ENCODE data around the gene FANCM. TPM values are rescaled to one million over a fixed set of nuclear protein-coding genes. Genes with fewer than 3 reads are reported as not detected.

The FANCM gene
- total RNA-seq, 1 experiment from 2014 or later = 11.9 TPM

DNA sequence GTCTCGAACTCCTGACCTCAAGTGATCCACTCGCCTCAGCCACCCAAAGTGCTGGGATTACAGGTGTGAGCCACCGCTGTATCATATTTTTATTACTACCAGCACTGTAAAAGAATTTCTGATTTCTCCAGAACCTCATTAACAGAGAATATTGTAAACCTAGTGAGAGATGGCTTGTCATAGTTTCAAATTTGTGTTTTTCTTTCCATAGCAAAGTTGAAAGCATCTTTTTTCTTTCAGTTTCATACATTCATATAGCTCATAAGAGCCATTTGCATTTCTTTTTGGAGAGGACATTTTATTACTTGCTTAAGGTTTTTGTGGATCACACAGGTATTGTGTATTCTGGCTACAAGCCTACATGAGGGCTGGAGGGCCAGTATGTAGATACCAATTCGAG lies 59.2 kb downstream of the FANCM start:
- Histone ChIP-seq H3K27me3 (ENCODE audit: insufficient read depth, low read length) (no peaks in the 10 kb centered on the region), H3K9ac (ENCODE audit: extremely low read depth, insufficient read length, low read length) (no peak overlapping the region)

More for the DNA sequence above, 59.2 kb downstream of the FANCM start:
- Mint-ChIP-seq H3K4me3 (no peak overlapping the region), H3K27ac (no peak overlapping the region), H3K4me1 (no peaks in the 10 kb centered on the region), H3K36me3 (ENCODE audit: insufficient read depth in 1 of 3, low read depth in 3 of 3) (peaks cover 0 to 7% (median 6%) of the 10 kb centered on the region in 3 experiments; a peak in 4 of 7 replicates), H3K27me3 (ENCODE audit: low read depth) (no peaks in the 10 kb centered on the region), H3K9me3 (no peaks in the 10 kb centered on the region; a peak in 1 of 5 replicates)
- Histone ChIP-seq H3K4ac (ENCODE audit: low read depth, low read length) (no peak overlapping the region), H2BK120ac (ENCODE audit: low read depth, low read length, poor library complexity, severe bottlenecking) (no peak overlapping the region), H3K9me3 (ENCODE audit: control insufficient read depth, low read depth, low read length) (no peaks in the 10 kb centered on the region), H2AFZ (ENCODE audit: low read length) (no peak overlapping the region), H3K4me2 (ENCODE audit: insufficient read depth, insufficient read length, low read length) (no peak overlapping the region), H4K8ac (replicated peaks; ENCODE audit: insufficient read length, low read depth, low read length) (no peak overlapping the region), H2AK5ac (ENCODE audit: insufficient read length, low read length) (no peak overlapping the region), H2BK5ac (ENCODE audit: insufficient read length, low read length) (no peak overlapping the region), H3K27ac (ENCODE audit: insufficient read length, low read depth, low read length) (no peak overlapping the region), H4K91ac (ENCODE audit: insufficient read length, low read depth, low read length) (no peak overlapping the region), H3K18ac (ENCODE audit: insufficient read length, low read depth, low read length) (no peak overlapping the region), H3K23me2 (ENCODE audit: insufficient read length, low read depth, low read length, poor library complexity, severe bottlenecking) (no peaks in the 10 kb centered on the region), H3K79me2 (ENCODE audit: insufficient read depth, low read length) (no peaks in the 10 kb centered on the region), H2BK15ac (ENCODE audit: low read depth, low read length) (no peak overlapping the region), H3T11ph (ENCODE audit: low read length) (no peak overlapping the region), H4K5ac (ENCODE audit: insufficient read length, low read depth, low read length) (no peak overlapping the region), H3K4me1 (ENCODE audit: insufficient read depth, low read length) (no peaks in the 10 kb centered on the region), H3K56ac (ENCODE audit: insufficient read length, low read depth, low read length) (no peak overlapping the region), H2BK12ac (ENCODE audit: insufficient read length, low read depth, low read length) (no peak overlapping the region), H3K23ac (ENCODE audit: insufficient read length, low read depth, low read length) (no peak overlapping the region), H3K14ac (ENCODE audit: insufficient read depth, low read length) (no peak overlapping the region), H4K20me1 (ENCODE audit: control insufficient read depth, insufficient read depth, insufficient read length) (no peaks in the 10 kb centered on the region), H2BK20ac (ENCODE audit: low read depth, low read length, poor library complexity, severe bottlenecking) (no peak overlapping the region), H3K79me1 (ENCODE audit: insufficient read depth, low read depth, low read length, poor library complexity, severe bottlenecking) (no peaks in the 10 kb centered on the region)
- DNase-seq = no peak
- TF ChIP-seq, protein P1, sequence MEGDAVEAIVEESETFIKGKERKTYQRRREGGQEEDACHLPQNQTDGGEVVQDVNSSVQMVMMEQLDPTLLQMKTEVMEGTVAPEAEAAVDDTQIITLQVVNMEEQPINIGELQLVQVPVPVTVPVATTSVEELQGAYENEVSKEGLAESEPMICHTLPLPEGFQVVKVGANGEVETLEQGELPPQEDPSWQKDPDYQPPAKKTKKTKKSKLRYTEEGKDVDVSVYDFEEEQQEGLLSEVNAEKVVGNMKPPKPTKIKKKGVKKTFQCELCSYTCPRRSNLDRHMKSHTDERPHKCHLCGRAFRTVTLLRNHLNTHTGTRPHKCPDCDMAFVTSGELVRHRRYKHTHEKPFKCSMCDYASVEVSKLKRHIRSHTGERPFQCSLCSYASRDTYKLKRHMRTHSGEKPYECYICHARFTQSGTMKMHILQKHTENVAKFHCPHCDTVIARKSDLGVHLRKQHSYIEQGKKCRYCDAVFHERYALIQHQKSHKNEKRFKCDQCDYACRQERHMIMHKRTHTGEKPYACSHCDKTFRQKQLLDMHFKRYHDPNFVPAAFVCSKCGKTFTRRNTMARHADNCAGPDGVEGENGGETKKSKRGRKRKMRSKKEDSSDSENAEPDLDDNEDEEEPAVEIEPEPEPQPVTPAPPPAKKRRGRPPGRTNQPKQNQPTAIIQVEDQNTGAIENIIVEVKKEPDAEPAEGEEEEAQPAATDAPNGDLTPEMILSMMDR (conservative IDR thresholded peaks at IDR 0.05) = no peak
- no CpG with 5 or more reads among the region's 4 CpGs for whole genome bisulfite sequencing (ENCODE audit: extremely low coverage, insufficient read length, low lambda C conversion rate)

All from H9 (cell line).